GM23248 (cell line): ENCODE data around the gene FLAD1.

Experiments used
- EZH2 ChIP-seq: fragments of 200-600 bp; sonication (generic); IDR thresholded peaks from 2 replicates; pipeline ENCODE4 v1.6.1; 2018; ENCODE audit warnings: antibody characterized with exemption, mild to moderate bottlenecking; ENCODE audit not compliant: insufficient read depth, poor library complexity, severe bottlenecking
- EZH2phosphoT487 ChIP-seq: fragments of 200-600 bp; sonication (generic); IDR thresholded peaks from 2 replicates; pipeline ENCODE4 v1.6.1; 2018; ENCODE audit warnings: antibody characterized with exemption, moderate library complexity, mild to moderate bottlenecking, low read depth; ENCODE audit not compliant: insufficient read depth

GRCh38 chr1:154982341-154982740, 803 bp upstream of the FLAD1 start:
- TF ChIP-seq EZH2 (no peak), EZH2phosphoT487 (no peak)
